Lower leg skin (tissue), 4 donors: ENCODE measurements around the gene ZNF302. TPM values are rescaled to one million over a fixed set of nuclear protein-coding genes. Genes with fewer than 3 reads are reported as not detected.

ENCODE experiments used
- DNase-seq, 2 donors: peaks; one replicate each; pipeline ENCODE4 v3.0.0-alpha.2; 2019; ENCODE audit warnings: low spot score in 2 of 2
- H3K4me3 ChIP-seq: fragments of 200-600 bp; sonication (generic); 2 replicates; pipeline ENCODE4 v1.5.1; 2017; ENCODE audit warnings: mild to moderate bottlenecking, low read depth; ENCODE audit not compliant: poor library complexity, severe bottlenecking
- POLR2A ChIP-seq, 2 donors: fragments of 450-650 bp; IDR thresholded peaks; one replicate each; pipeline ENCODE4 v1.6.1; 2016 to 2017; ENCODE audit warnings: antibody characterized with exemption in 2 of 2, mild to moderate bottlenecking in 1 of 2, moderate library complexity in 1 of 2
- WGBS, 2 donors: methylation state at CpG; one replicate each; pipeline ENCODE4 v1.1.5; 2018; 5-methylcytosine and 5-hydroxymethylcytosine counted together
- intact Hi-C: fragments of 100-400 bp; cut with DNase I; formaldehyde crosslinking; loops from one replicate; pipeline ENCODE4 v1.15.0; 2023; ENCODE audit warnings: low total_unique reads
- total RNA-seq, 4 donors: library from RNA; depleted of rRNA; stranded (reverse); fragments of >200 nt; gene quantifications; one replicate each; pipeline ENCODE4 v1.1.0, GENCODE V29; 2016
- TF ChIP-seq, protein P1 (sequence below), 3 donors: fragments of 450-650 bp; IDR thresholded peaks; one replicate each; pipeline ENCODE4 v1.5.1; 2016; ENCODE audit warnings: antibody characterized with exemption in 3 of 3, mild to moderate bottlenecking in 3 of 3, moderate library complexity in 2 of 3

The ZNF302 gene
- total RNA-seq, result 10 to 100 TPM in 3 of 4 donors, 1 to 10 TPM in 1; 9.2 to 21.4 (median 11.6) TPM

DNA sequence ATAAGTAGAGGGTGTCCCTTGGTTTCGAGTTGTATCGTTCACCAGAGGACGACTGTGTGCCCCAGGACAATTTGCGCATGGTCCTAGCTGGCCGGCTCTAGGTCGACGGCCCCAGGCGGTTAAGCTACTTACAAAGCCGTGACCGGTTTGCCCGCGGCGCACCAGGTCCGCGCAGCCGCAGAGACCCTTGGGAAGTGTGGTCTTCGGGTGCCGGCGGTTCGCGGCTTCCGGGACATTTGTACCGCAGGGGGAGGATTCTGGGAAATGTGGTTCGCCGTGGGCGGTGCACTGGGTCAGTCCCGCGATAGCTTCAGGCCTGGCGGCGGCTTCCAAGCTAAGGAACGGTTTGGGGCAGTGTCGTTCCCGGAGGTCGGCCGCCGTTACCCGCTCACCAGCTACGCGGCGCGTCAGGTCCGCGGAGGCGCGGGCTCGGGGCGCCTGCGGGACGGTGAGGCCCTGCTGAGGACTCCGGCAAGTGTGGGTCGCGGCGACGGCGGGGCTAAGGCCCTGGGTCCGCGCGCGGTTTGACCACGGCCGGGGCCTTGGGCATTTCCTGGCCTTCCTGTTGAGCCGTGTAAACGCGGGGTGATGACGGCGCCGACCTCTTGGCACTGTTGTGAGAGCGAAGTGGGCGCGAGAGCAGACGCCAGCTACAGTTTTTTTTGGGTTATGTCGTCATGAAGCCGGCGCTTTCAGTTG lies at the start of gene ZNF302:
TSS of gene ZNF302 (plus strand) at position 293 of the 699 bp plus-strand sequence. CDS start 1,127 bp downstream, outside the sequence.
- peak within 1 kb of the TSS; percentile 83 for H3K4me3 ChIP-seq
- WGBS, 2 donors, result 0% methylated on average over 32 to 43 of the region's 74 CpGs
- intact Hi-C loops, result no loop called here
- DNase-seq, result peak; percentile 96 to 99
- TF ChIP-seq, protein P1, sequence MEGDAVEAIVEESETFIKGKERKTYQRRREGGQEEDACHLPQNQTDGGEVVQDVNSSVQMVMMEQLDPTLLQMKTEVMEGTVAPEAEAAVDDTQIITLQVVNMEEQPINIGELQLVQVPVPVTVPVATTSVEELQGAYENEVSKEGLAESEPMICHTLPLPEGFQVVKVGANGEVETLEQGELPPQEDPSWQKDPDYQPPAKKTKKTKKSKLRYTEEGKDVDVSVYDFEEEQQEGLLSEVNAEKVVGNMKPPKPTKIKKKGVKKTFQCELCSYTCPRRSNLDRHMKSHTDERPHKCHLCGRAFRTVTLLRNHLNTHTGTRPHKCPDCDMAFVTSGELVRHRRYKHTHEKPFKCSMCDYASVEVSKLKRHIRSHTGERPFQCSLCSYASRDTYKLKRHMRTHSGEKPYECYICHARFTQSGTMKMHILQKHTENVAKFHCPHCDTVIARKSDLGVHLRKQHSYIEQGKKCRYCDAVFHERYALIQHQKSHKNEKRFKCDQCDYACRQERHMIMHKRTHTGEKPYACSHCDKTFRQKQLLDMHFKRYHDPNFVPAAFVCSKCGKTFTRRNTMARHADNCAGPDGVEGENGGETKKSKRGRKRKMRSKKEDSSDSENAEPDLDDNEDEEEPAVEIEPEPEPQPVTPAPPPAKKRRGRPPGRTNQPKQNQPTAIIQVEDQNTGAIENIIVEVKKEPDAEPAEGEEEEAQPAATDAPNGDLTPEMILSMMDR (IDR thresholded peaks at IDR 0.05), result no peak
- TF ChIP-seq POLR2A (IDR thresholded peaks at IDR 0.05), result peak in 1 of 2 donors; percentile 33

- no peak overlapping the region for H3K4me3 ChIP-seq
- TF ChIP-seq POLR2A (IDR thresholded peaks at IDR 0.05), result no peak
- TF ChIP-seq, protein P1 (IDR thresholded peaks at IDR 0.05), result no peak
- intact Hi-C loops, result loop anchor here (10.0 kb wide), 1 partner anchor 81 kb away; no protein-coding TSS in a partner anchor
- WGBS, 2 donors, result 73 to 79% methylated on average over 2 of the region's 2 CpGs
- no peak for DNase-seq
Measured at GRCh38 chr19:34633802-34634201, 43.7 kb upstream of the ZNF302 start.

GRCh38 chr19:34639491-34640085 lies 37.9 kb upstream of the ZNF302 start:
- 25 to 26% methylated on average over 4 of the region's 4 CpGs for WGBS, 2 donors
- no peak for DNase-seq
- intact Hi-C loops, result loop anchor here (10.0 kb wide), 1 partner anchor 75 kb away; no protein-coding TSS in a partner anchor
- TF ChIP-seq POLR2A (IDR thresholded peaks at IDR 0.05), result no peak
- TF ChIP-seq, protein P1 (IDR thresholded peaks at IDR 0.05), result no peak
- no peak overlapping the region for H3K4me3 ChIP-seq

- no peak overlapping the region for H3K4me3 ChIP-seq
- WGBS, 2 donors, result 91% methylated on average over 4 of the region's 4 CpGs
- intact Hi-C loops, result no loop called here
- no peak for DNase-seq
- TF ChIP-seq, protein P1 (IDR thresholded peaks at IDR 0.05), result no peak
- no peak for TF ChIP-seq POLR2A (IDR thresholded peaks at IDR 0.05)
Measured at GRCh38 chr19:34642241-34642640, 35.2 kb upstream of the ZNF302 start.

GRCh38 chr19:34644991-34645461 lies 32.5 kb upstream of the ZNF302 start:
- intact Hi-C loops, result no loop called here
- 74 to 76% methylated on average over 8 to 10 of the region's 10 CpGs for whole genome bisulfite sequencing, 2 donors
- TF ChIP-seq, protein P1 (IDR thresholded peaks at IDR 0.05), result no peak
- TF ChIP-seq POLR2A (IDR thresholded peaks at IDR 0.05), result no peak
- no peak for DNase-seq
- H3K4me3 ChIP-seq, result no peak overlapping the region
